Measurements from ENCODE around the gene MARS1.
A peak's percentile ranks its signal among the peaks of the same experiment; 100 is the strongest.

MARS1 gene

GRCh38 chr12:57534991-57535543, 47.2 kb downstream of the MARS1 start:
- Histone ChIP-seq H3K9me3 (ENCODE audit: control insufficient read depth in 5 of 5, low read length in 5 of 5) (no peaks in the 10 kb centered on the region), H3K36me3 (ENCODE audit: control insufficient read depth in 5 of 5, insufficient read depth in 5 of 5, low read length in 5 of 5) (peaks cover 11 to 84% (median 73%) of the 10 kb centered on the region in 5 donors), H3K27ac (ENCODE audit: low read depth, low read length) (no peak overlapping the region), H3K4me1 (ENCODE audit: control insufficient read depth in 5 of 5, insufficient read depth in 5 of 5, low read length in 5 of 5) (peaks cover 0 to 8% (median 0%) of the 10 kb centered on the region in 5 donors), H3K4me3 (ENCODE audit: low read depth in 1 of 5, low read length in 5 of 5) (no peak overlapping the region), H3K27me3 (ENCODE audit: control insufficient read depth in 5 of 5, insufficient read depth in 4 of 5, low read length in 5 of 5) (no peaks in the 10 kb centered on the region), H3K9ac (ENCODE audit: low read length in 5 of 5) (no peak overlapping the region)

GRCh38 chr12:57535764-57536596, 48.1 kb downstream of the MARS1 start:
- Histone ChIP-seq H3K9me3 (ENCODE audit: control insufficient read depth in 5 of 5, low read length in 5 of 5) (no peaks in the 10 kb centered on the region), H3K27ac (ENCODE audit: low read depth, low read length) (no peak overlapping the region), H3K27me3 (ENCODE audit: control insufficient read depth in 5 of 5, insufficient read depth in 4 of 5, low read length in 5 of 5) (no peaks in the 10 kb centered on the region), H3K36me3 (ENCODE audit: control insufficient read depth in 5 of 5, insufficient read depth in 5 of 5, low read length in 5 of 5) (peaks cover 7 to 84% (median 67%) of the 10 kb centered on the region in 5 donors), H3K9ac (ENCODE audit: low read length in 5 of 5) (peak overlapping the region in 1 of 5 donors; percentile 5), H3K4me1 (ENCODE audit: control insufficient read depth in 5 of 5, insufficient read depth in 5 of 5, low read length in 5 of 5) (peaks cover 0 to 8% (median 0%) of the 10 kb centered on the region in 5 donors), H3K4me3 (ENCODE audit: low read depth in 1 of 5, low read length in 5 of 5) (no peak overlapping the region)

GRCh38 chr12:57536597-57536942, 48.7 kb downstream of the MARS1 start:
- H3K27me3 ChIP-seq (ENCODE audit: control insufficient read depth in 5 of 5, insufficient read depth in 4 of 5, low read length in 5 of 5): no peaks in the 10 kb centered on the region
- no peak overlapping the region for H3K4me3 ChIP-seq (ENCODE audit: low read depth in 1 of 5, low read length in 5 of 5)
- peaks cover 7 to 83% (median 64%) of the 10 kb centered on the region in 5 donors for H3K36me3 ChIP-seq (ENCODE audit: control insufficient read depth in 5 of 5, insufficient read depth in 5 of 5, low read length in 5 of 5)
- H3K9ac ChIP-seq (ENCODE audit: low read length in 5 of 5): no peak overlapping the region
- H3K27ac ChIP-seq (ENCODE audit: low read depth, low read length): no peak overlapping the region
- H3K9me3 ChIP-seq (ENCODE audit: control insufficient read depth in 5 of 5, low read length in 5 of 5): no peaks in the 10 kb centered on the region
- H3K4me1 ChIP-seq (ENCODE audit: control insufficient read depth in 5 of 5, insufficient read depth in 5 of 5, low read length in 5 of 5): peaks cover 0 to 8% (median 0%) of the 10 kb centered on the region in 5 donors

- peak overlapping the region in 1 of 5 donors; percentile 14 for H3K9ac ChIP-seq (ENCODE audit: low read length in 5 of 5)
- peaks cover 0 to 65% (median 46%) of the 10 kb centered on the region in 5 donors for H3K36me3 ChIP-seq (ENCODE audit: control insufficient read depth in 5 of 5, insufficient read depth in 5 of 5, low read length in 5 of 5)
- H3K4me3 ChIP-seq (ENCODE audit: low read depth in 1 of 5, low read length in 5 of 5): no peak overlapping the region
- peaks cover 0 to 13% (median 5%) of the 10 kb centered on the region in 5 donors for H3K4me1 ChIP-seq (ENCODE audit: control insufficient read depth in 5 of 5, insufficient read depth in 5 of 5, low read length in 5 of 5)
- H3K9me3 ChIP-seq (ENCODE audit: control insufficient read depth in 5 of 5, low read length in 5 of 5): no peaks in the 10 kb centered on the region
- no peaks in the 10 kb centered on the region for H3K27me3 ChIP-seq (ENCODE audit: control insufficient read depth in 5 of 5, insufficient read depth in 4 of 5, low read length in 5 of 5)
- no peak overlapping the region for H3K27ac ChIP-seq (ENCODE audit: low read depth, low read length)
Observed at GRCh38 chr12:57539134-57539768, 51.4 kb downstream of the MARS1 start.

- Histone ChIP-seq H3K4me3 (ENCODE audit: low read depth in 1 of 5, low read length in 5 of 5) (no peak overlapping the region), H3K36me3 (ENCODE audit: control insufficient read depth in 5 of 5, insufficient read depth in 5 of 5, low read length in 5 of 5) (peaks cover 0 to 50% (median 31%) of the 10 kb centered on the region in 5 donors), H3K27me3 (ENCODE audit: control insufficient read depth in 5 of 5, insufficient read depth in 4 of 5, low read length in 5 of 5) (no peaks in the 10 kb centered on the region), H3K27ac (ENCODE audit: low read depth, low read length) (no peak overlapping the region), H3K9me3 (ENCODE audit: control insufficient read depth in 5 of 5, low read length in 5 of 5) (no peaks in the 10 kb centered on the region), H3K4me1 (ENCODE audit: control insufficient read depth in 5 of 5, insufficient read depth in 5 of 5, low read length in 5 of 5) (peaks cover 2 to 28% (median 15%) of the 10 kb centered on the region in 5 donors), H3K9ac (ENCODE audit: low read length in 5 of 5) (no peak overlapping the region)
Observed at GRCh38 chr12:57541001-57541400, 53.1 kb downstream of the MARS1 start.

GRCh38 chr12:57541717-57542116, 53.8 kb downstream of the MARS1 start:
- Histone ChIP-seq H3K9me3 (ENCODE audit: control insufficient read depth in 5 of 5, low read length in 5 of 5) (no peaks in the 10 kb centered on the region), H3K4me3 (ENCODE audit: low read depth in 1 of 5, low read length in 5 of 5) (no peak overlapping the region), H3K36me3 (ENCODE audit: control insufficient read depth in 5 of 5, insufficient read depth in 5 of 5, low read length in 5 of 5) (peaks cover 0 to 50% (median 31%) of the 10 kb centered on the region in 5 donors), H3K4me1 (ENCODE audit: control insufficient read depth in 5 of 5, insufficient read depth in 5 of 5, low read length in 5 of 5) (peaks cover 7 to 34% (median 22%) of the 10 kb centered on the region in 5 donors), H3K27ac (ENCODE audit: low read depth, low read length) (no peak overlapping the region), H3K27me3 (ENCODE audit: control insufficient read depth in 5 of 5, insufficient read depth in 4 of 5, low read length in 5 of 5) (no peaks in the 10 kb centered on the region), H3K9ac (ENCODE audit: low read length in 5 of 5) (no peak overlapping the region)

GRCh38 chr12:57543581-57543980, 55.7 kb downstream of the MARS1 start:
- Histone ChIP-seq H3K27me3 (ENCODE audit: control insufficient read depth in 5 of 5, insufficient read depth in 4 of 5, low read length in 5 of 5) (peaks cover 0 to 2% (median 0%) of the 10 kb centered on the region in 5 donors), H3K4me3 (ENCODE audit: low read depth in 1 of 5, low read length in 5 of 5) (no peak overlapping the region), H3K4me1 (ENCODE audit: control insufficient read depth in 5 of 5, insufficient read depth in 5 of 5, low read length in 5 of 5) (peaks cover 7 to 34% (median 25%) of the 10 kb centered on the region in 5 donors), H3K36me3 (ENCODE audit: control insufficient read depth in 5 of 5, insufficient read depth in 5 of 5, low read length in 5 of 5) (peaks cover 0 to 36% (median 22%) of the 10 kb centered on the region in 5 donors), H3K9me3 (ENCODE audit: control insufficient read depth in 5 of 5, low read length in 5 of 5) (no peaks in the 10 kb centered on the region), H3K27ac (ENCODE audit: low read depth, low read length) (no peak overlapping the region), H3K9ac (ENCODE audit: low read length in 5 of 5) (peak overlapping the region in 2 of 5 donors; percentile 14 to 25)

GRCh38 chr12:57545809-57546437, 58.1 kb downstream of the MARS1 start:
- Histone ChIP-seq H3K27ac (ENCODE audit: low read depth, low read length) (peak overlapping the region; percentile 72), H3K9ac (ENCODE audit: low read length in 5 of 5) (peak overlapping the region; percentile 84 to 96 (median 90)), H3K4me3 (ENCODE audit: low read depth in 1 of 5, low read length in 5 of 5) (peak overlapping the region; percentile 83 to 90 (median 87)), H3K4me1 (ENCODE audit: control insufficient read depth in 5 of 5, insufficient read depth in 5 of 5, low read length in 5 of 5) (peaks cover 7 to 39% (median 32%) of the 10 kb centered on the region in 5 donors), H3K27me3 (ENCODE audit: control insufficient read depth in 5 of 5, insufficient read depth in 4 of 5, low read length in 5 of 5) (peaks cover 17 to 25% (median 20%) of the 10 kb centered on the region in 5 donors), H3K9me3 (ENCODE audit: control insufficient read depth in 5 of 5, low read length in 5 of 5) (no peaks in the 10 kb centered on the region), H3K36me3 (ENCODE audit: control insufficient read depth in 5 of 5, insufficient read depth in 5 of 5, low read length in 5 of 5) (peaks cover 0 to 14% (median 10%) of the 10 kb centered on the region in 5 donors)

GRCh38 chr12:57546438-57547287, 58.8 kb downstream of the MARS1 start, which contains the start of gene DCTN2:
Gene DCTN2, minus strand, starts transcription at chr12:57547192. Its CDS starts 129 bp downstream, at chr12:57547063.
- H3K4me1 ChIP-seq (ENCODE audit: control insufficient read depth in 5 of 5, insufficient read depth in 5 of 5, low read length in 5 of 5): peaks cover 7 to 39% (median 32%) of the 10 kb centered on the region in 5 donors
- peak within 1 kb of the TSS; percentile 84 to 96 (median 90) for H3K9ac ChIP-seq (ENCODE audit: low read length in 5 of 5)
- peak within 1 kb of the TSS; percentile 83 to 90 (median 87) for H3K4me3 ChIP-seq (ENCODE audit: low read depth in 1 of 5, low read length in 5 of 5)
- H3K27me3 ChIP-seq (ENCODE audit: control insufficient read depth in 5 of 5, insufficient read depth in 4 of 5, low read length in 5 of 5): peaks cover 17 to 26% (median 22%) of the 10 kb centered on the region in 5 donors
- peak within 1 kb of the TSS; percentile 72 for H3K27ac ChIP-seq (ENCODE audit: low read depth, low read length)
- no peaks in the 10 kb centered on the region for H3K9me3 ChIP-seq (ENCODE audit: control insufficient read depth in 5 of 5, low read length in 5 of 5)
- H3K36me3 ChIP-seq (ENCODE audit: control insufficient read depth in 5 of 5, insufficient read depth in 5 of 5, low read length in 5 of 5): peaks cover 0 to 7% (median 4%) of the 10 kb centered on the region in 5 donors
